Astrocyte of the cerebellum (primary cell): ENCODE results near the gene PCYT2.
A peak's percentile ranks its signal among the peaks of the same experiment; 100 is the strongest.

Experiments used
- DNase-seq: peaks from one replicate; pipeline ENCODE4 v3.0.0-alpha.2; 2011; ENCODE audit warnings: low read depth
- H3K4me3 ChIP-seq: 2 replicates; pipeline ENCODE4 v1.5.1; 2011; ENCODE audit warnings: mild to moderate bottlenecking, low read depth, low read length, moderate library complexity
- in situ Hi-C: cut with HindIII; loops from 2 replicates; pipeline ENCODE4 v1.10.0; 2017; ENCODE audit warnings: low sequenced_read_pairs
- TF ChIP-seq, protein P1 (sequence below): IDR thresholded peaks from 2 replicates; pipeline ENCODE4 v1.5.1; 2012; ENCODE audit warnings: low read length, low read depth, moderate library complexity, mild to moderate bottlenecking; ENCODE audit errors: missing control alignments

The PCYT2 gene

GRCh38 chr17:81926451-81927151 is 15.4 kb upstream of the PCYT2 start:
- peak overlapping the region; percentile 79 for H3K4me3 ChIP-seq

DNA sequence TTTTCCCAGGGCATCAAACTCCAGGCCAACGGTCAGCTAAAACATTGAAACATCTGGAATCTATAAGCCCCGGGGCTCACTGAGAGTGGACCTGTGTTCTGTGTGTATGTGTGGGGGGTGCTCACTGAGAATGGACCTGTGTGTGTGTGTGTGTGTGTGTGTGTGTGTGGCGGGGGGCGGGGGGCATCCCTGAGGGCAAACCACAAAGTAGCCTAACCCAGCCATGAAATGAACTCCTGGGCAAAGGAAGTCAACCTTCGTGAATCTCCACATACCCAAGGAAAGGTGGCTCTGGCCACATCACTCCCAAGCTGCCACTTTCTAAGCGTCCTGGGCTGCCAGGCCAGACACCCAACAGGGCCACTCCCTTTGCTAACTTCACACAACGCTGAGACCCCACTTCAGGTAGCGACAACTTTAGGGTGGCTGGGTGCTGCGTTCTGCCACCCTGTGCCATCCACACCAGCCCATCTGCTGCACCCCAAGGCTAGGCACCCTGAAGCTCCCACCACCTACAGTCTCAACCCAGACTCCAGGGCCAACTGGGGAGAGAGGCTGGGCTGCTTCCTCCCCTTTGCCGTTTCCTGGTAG is 14.8 kb upstream of the PCYT2 start:
- in situ Hi-C loops: no loop called here
- TF ChIP-seq, protein P1, sequence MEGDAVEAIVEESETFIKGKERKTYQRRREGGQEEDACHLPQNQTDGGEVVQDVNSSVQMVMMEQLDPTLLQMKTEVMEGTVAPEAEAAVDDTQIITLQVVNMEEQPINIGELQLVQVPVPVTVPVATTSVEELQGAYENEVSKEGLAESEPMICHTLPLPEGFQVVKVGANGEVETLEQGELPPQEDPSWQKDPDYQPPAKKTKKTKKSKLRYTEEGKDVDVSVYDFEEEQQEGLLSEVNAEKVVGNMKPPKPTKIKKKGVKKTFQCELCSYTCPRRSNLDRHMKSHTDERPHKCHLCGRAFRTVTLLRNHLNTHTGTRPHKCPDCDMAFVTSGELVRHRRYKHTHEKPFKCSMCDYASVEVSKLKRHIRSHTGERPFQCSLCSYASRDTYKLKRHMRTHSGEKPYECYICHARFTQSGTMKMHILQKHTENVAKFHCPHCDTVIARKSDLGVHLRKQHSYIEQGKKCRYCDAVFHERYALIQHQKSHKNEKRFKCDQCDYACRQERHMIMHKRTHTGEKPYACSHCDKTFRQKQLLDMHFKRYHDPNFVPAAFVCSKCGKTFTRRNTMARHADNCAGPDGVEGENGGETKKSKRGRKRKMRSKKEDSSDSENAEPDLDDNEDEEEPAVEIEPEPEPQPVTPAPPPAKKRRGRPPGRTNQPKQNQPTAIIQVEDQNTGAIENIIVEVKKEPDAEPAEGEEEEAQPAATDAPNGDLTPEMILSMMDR: no peak
- peak overlapping the region; percentile 79 for H3K4me3 ChIP-seq
- no peak for DNase-seq

More at GRCh38 chr17:81926451-81927151, 15.4 kb upstream of the PCYT2 start:
- TF ChIP-seq, protein P1: no peak
- DNase-seq: peak; percentile 38
- in situ Hi-C loops: no loop called here

DNA sequence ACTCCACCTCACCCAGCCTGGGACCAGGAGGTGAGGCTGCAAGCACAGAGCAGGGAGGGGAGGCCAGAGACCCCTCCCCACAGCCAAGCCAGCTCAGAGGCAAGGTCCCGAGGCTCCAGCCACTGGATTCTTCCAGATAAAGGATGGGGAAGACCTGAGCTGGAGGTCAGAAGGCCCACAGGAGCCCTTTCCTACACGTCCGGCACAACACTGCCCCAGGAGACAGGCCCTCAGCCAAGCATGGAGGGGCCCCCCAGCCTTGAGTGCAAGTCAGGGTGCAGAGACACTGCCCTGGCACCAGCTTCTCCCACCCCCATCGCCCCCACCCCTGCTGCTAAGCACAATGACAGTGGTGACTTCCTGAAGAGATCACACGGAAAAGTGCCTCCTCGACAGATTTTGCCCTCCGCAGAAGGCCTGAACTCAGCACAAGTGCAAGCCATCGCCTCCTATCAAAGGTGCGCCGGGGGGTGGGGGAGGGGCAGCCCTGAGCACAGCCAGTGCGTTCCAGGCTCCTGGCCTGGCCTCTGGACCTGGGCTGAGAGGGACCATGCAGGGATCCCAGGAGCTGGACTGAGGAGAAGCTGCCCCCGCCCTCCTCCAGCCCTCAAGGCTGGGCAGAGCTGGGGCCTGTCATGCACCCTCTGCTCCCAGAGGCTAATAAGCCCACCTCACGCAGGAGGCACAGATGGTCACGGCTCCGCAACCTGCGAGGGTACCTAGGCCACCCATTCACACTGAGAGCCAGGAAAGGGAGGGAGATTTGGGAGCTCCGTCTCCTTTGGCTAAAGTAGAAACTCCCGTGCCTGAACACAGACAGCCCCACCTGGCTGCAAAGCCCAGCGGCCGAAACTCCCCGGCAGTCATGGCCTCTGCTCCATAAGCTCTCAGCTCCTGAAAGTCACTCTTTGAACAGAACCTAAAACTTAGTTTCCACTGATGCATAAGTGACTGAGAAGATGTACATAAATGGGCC is 13.6 kb upstream of the PCYT2 start:
- no peak for DNase-seq
- TF ChIP-seq, protein P1: no peak
- in situ Hi-C loops: no loop called here
- H3K4me3 ChIP-seq: no peak overlapping the region

DNA sequence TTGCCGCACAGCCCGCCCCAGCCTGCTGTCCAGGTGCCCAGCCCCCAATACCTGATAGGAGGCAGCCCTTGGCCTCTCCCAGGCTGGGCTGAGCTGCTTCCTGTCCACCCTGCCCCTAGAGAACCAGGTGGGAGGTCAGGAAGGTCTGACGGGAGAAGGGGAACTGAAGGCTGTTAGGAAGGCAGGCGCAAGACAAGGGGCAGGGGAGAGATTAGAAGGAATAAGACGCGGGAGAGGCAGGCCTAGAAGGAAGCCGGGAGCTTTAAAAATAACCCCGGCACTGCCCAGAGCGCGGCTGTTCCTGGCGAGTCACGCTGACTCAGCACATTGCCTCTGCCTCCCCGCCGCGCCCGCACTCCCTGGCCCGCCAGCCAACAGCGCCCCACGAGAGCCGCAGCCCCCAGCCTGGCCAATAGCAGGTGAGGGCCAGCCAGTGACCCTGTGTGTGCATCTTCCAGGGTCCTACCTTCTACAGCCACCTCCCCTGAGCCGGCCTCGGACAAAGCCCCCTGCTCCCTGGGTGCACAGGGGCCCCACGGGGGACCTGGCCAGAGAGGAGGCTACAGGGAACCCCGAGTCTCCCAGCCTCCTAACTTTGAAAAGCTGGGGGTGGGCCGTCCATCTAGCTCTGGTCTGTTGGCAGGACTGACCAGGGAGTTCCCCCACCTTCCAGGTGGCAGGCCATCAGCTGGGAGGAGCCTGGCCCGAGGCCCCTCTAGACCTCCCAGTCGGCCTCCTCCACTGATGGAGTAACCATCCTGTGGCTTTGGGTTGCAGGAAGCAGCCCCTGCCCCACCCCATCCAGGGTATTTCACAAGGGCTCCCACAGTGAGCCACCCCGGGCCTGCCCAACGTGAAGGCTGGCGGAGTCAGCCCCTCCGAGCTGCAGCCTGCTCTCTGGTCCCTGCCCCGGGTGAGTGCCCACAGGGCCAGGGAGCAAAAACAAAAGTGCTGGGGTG is 12.4 kb upstream of the PCYT2 start:
- in situ Hi-C loops: no loop called here
- DNase-seq: no peak
- peak overlapping the region; percentile 26 for H3K4me3 ChIP-seq
- TF ChIP-seq, protein P1: no peak

GRCh38 chr17:81922566-81923301 is 11.5 kb upstream of the PCYT2 start:
- in situ Hi-C loops: no loop called here
- H3K4me3 ChIP-seq: peak overlapping the region; percentile 26
- no peak for DNase-seq
- TF ChIP-seq, protein P1: no peak
